Prostate gland (tissue), 2 donors: Measurements from ENCODE around the gene UAP1L1.

ENCODE experiments used
- POLR2A ChIP-seq: fragments of 450-650 bp; IDR thresholded peaks from one replicate; pipeline ENCODE4 v1.6.1; 2016; ENCODE audit warnings: antibody characterized with exemption, mild to moderate bottlenecking
- TF ChIP-seq, protein P1 (sequence below), 4 experiments: fragments of 200-600 bp in 2 of 4; fragments of 450-650 bp in 2 of 4; sonication (generic) in 2 of 4; IDR thresholded peaks; 1 replicate in 3 of 4; 2 replicates in 1 of 4; pipeline ENCODE4 v1.5.1; 2016 to 2019; ENCODE audit warnings: antibody characterized with exemption in 4 of 4, mild to moderate bottlenecking in 2 of 4, moderate library complexity in 2 of 4

DNA sequence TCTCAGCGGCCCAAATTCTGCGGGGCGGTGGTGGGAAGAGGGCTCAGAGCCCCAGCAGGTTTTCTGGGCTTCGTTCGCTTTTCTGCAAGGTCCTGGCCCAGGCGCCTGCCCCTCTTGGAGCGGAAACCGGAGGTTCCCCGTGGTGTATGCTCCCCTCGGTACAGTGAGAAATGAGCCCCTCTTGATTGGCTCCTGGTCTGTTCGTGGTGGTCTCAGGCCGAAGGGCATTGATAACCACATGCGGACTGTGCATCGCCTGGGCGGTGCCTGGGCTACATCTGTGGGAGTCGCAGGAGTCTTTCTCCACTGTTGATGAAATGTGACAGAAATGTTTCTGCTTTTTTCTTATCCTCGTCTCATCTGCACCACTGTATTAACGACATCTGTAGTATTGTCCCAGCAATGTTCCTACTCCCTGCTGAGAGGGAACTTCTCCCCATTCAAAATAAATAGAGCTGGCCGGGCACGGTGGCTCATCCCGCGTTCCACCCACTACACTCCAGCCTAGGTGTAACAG, 10.2 kb downstream of the UAP1L1 start:
- TF ChIP-seq, protein P1, sequence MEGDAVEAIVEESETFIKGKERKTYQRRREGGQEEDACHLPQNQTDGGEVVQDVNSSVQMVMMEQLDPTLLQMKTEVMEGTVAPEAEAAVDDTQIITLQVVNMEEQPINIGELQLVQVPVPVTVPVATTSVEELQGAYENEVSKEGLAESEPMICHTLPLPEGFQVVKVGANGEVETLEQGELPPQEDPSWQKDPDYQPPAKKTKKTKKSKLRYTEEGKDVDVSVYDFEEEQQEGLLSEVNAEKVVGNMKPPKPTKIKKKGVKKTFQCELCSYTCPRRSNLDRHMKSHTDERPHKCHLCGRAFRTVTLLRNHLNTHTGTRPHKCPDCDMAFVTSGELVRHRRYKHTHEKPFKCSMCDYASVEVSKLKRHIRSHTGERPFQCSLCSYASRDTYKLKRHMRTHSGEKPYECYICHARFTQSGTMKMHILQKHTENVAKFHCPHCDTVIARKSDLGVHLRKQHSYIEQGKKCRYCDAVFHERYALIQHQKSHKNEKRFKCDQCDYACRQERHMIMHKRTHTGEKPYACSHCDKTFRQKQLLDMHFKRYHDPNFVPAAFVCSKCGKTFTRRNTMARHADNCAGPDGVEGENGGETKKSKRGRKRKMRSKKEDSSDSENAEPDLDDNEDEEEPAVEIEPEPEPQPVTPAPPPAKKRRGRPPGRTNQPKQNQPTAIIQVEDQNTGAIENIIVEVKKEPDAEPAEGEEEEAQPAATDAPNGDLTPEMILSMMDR (IDR thresholded peaks at IDR 0.05) = no peak
- TF ChIP-seq POLR2A = no peak
